ENCODE measurements around the gene GDF2.

GDF2 gene

DNA sequence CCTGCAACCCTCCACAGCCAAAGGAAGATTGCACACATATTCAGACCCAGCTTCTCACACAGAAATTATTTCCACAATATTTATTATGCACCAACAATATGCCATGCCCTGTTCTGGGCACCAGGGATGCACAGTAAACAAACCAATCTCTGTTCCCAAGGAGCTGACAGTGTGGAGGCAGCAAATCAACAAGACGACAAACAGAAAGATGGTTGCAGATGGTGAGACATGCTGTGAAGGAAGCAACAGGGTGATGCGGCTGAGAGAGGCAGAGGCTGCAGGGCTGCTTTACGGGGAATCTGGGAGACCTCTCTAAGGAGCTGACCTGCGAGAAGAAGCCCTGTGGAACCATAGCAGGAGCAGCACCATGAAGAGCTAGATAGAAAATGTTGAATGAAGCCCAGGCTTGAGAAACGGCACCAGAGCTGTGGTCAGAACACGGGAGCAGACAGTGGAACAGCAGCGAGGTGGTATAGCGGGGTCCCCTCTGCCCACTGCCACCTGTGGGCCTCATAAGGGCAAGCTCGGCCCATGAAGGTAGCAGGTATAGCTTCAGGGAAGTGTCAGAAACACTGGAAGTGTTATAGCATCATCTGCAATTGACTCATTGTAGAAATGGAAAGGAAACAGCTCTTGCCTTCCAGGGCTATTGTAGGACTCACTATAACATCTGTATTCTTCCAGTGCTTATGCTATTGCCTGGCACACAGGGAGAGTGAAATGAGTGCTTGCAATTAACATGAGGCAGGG, 43.4 kb downstream of the GDF2 start:
- Histone ChIP-seq H3K79me2 (no peaks in the 10 kb centered on the region), H2AFZ (no peak overlapping the region), H3K36me3 (ENCODE audit: control insufficient read depth, insufficient read depth, low read length) (no peaks in the 10 kb centered on the region), H3K9ac (no peak overlapping the region), H3K9me3 (ENCODE audit: control insufficient read depth, low read length) (no peaks in the 10 kb centered on the region), H3K4me1 (peaks cover 2% of the 10 kb centered on the region), H3K27ac (no peak overlapping the region), H3K27me3 (ENCODE audit: control insufficient read depth, insufficient read depth, low read length) (no peaks in the 10 kb centered on the region), H3K4me2 (ENCODE audit: low read length) (no peak overlapping the region), H3K4me3 (ENCODE audit: low read depth, low read length) (no peak overlapping the region)
- TF ChIP-seq, protein P1, sequence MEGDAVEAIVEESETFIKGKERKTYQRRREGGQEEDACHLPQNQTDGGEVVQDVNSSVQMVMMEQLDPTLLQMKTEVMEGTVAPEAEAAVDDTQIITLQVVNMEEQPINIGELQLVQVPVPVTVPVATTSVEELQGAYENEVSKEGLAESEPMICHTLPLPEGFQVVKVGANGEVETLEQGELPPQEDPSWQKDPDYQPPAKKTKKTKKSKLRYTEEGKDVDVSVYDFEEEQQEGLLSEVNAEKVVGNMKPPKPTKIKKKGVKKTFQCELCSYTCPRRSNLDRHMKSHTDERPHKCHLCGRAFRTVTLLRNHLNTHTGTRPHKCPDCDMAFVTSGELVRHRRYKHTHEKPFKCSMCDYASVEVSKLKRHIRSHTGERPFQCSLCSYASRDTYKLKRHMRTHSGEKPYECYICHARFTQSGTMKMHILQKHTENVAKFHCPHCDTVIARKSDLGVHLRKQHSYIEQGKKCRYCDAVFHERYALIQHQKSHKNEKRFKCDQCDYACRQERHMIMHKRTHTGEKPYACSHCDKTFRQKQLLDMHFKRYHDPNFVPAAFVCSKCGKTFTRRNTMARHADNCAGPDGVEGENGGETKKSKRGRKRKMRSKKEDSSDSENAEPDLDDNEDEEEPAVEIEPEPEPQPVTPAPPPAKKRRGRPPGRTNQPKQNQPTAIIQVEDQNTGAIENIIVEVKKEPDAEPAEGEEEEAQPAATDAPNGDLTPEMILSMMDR (IDR thresholded peaks at IDR 0.05): no peak

DNA sequence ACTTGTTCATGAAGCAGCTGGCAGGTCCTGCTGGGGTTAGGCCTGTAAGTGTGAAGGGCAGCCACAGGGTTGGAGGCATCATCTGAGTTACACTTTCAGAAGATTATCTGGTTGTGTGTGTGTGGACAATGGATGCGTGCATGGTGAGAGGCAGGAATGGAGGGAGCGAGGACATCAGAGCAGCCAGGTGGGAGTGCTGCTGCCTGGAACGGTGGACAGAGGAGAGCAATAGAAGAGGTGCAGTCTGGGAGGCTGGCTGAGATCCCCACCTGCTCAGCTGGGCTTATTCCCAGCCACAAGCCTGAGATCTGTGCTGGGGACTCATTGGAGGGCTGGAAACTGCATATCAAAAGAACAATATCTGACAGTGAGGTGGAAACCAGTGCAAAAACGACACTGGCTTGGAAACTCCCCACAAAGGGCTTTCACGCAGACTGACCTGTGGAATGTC, 44.0 kb downstream of the GDF2 start:
- Histone ChIP-seq H3K27ac (no peak overlapping the region), H3K79me2 (no peaks in the 10 kb centered on the region), H3K4me1 (peaks cover under 1% of the 10 kb centered on the region), H3K27me3 (ENCODE audit: control insufficient read depth, insufficient read depth, low read length) (no peaks in the 10 kb centered on the region), H3K9ac (no peak overlapping the region), H3K4me2 (ENCODE audit: low read length) (no peak overlapping the region), H3K9me3 (ENCODE audit: control insufficient read depth, low read length) (no peaks in the 10 kb centered on the region), H3K4me3 (ENCODE audit: low read depth, low read length) (no peak overlapping the region), H3K36me3 (ENCODE audit: control insufficient read depth, insufficient read depth, low read length) (no peaks in the 10 kb centered on the region), H2AFZ (no peak overlapping the region)
- TF ChIP-seq, protein P1 (IDR thresholded peaks at IDR 0.05): no peak

DNA sequence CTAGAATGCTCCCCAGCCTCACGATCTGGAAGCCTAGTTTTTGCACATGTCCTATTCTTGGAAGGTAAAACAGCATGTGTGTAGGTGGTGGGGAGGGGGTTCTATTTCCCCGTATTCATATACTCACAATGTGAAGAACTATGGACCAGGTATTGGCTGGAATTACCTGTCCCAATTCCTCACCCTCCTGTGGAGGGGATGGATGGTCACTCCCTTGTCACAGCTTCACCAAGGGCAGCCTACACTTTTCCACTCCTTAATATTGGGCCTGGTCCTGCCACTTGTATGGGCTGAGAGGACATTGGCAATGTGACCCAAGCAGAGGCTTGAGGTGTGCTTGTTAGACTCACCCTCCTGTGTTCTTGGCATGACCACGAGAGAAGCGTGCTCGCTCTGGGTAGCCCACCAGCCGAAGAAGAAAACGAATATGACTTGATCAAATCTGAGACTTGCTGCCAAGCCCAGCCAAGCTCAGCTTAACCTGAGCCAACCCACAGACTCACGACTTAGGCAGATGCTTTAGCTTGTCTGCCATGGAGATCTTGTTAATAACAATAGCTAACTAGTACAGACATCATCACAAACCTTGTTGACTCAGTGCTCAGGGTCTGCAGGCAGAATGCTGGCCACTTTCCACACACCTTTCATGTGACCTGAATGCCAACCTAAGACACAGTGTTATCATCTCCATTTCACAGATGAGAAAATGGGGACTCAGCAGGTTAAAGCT, 44.6 kb downstream of the GDF2 start:
- TF ChIP-seq, protein P1 (IDR thresholded peaks at IDR 0.05): no peak
- no peaks in the 10 kb centered on the region for H3K4me1 ChIP-seq
- no peak overlapping the region for H2AFZ ChIP-seq

DNA sequence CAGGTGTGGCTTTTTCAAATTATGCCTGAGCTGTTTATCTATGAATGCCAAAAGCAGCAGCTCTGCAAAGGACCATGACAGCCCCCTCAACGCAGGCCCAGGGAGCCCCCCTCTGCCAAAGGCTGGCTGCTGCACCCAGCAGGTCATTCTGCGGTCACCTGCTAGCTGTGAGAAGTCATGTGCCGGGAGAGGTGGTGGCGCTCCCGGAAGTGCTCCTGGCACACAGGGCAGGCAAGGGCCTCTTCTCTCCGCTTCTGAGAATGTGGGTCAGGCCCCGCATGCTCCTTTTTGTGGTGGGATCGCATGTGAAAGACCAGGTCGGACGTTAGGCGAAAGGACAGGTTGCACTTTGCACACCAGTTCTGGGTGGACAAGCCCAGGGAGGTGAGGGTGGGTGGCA, 45.4 kb downstream of the GDF2 start:
- Histone ChIP-seq H2AFZ (no peak overlapping the region), H3K4me3 (ENCODE audit: low read depth, low read length) (no peak overlapping the region), H3K4me1 (no peaks in the 10 kb centered on the region), H3K27me3 (ENCODE audit: control insufficient read depth, insufficient read depth, low read length) (no peaks in the 10 kb centered on the region), H3K79me2 (no peaks in the 10 kb centered on the region), H3K9ac (no peak overlapping the region), H3K9me3 (ENCODE audit: control insufficient read depth, low read length) (no peaks in the 10 kb centered on the region), H3K36me3 (ENCODE audit: control insufficient read depth, insufficient read depth, low read length) (no peaks in the 10 kb centered on the region), H3K27ac (no peak overlapping the region), H3K4me2 (ENCODE audit: low read length) (no peak overlapping the region)
- TF ChIP-seq, protein P1 (IDR thresholded peaks at IDR 0.05): no peak

More for the DNA sequence above, 44.6 kb downstream of the GDF2 start:
- Histone ChIP-seq H3K4me3 (ENCODE audit: low read depth, low read length) (no peak overlapping the region), H3K4me2 (ENCODE audit: low read length) (no peak overlapping the region), H3K27me3 (ENCODE audit: control insufficient read depth, insufficient read depth, low read length) (no peaks in the 10 kb centered on the region), H3K27ac (no peak overlapping the region), H3K36me3 (ENCODE audit: control insufficient read depth, insufficient read depth, low read length) (no peaks in the 10 kb centered on the region), H3K9me3 (ENCODE audit: control insufficient read depth, low read length) (no peaks in the 10 kb centered on the region), H3K9ac (no peak overlapping the region), H3K79me2 (no peaks in the 10 kb centered on the region)
